B cell (primary cell): ENCODE measurements around the gene RHOT2. TPM values are rescaled to one million over a fixed set of nuclear protein-coding genes. Genes with fewer than 3 reads are reported as not detected.

ENCODE experiments used
- ATAC-seq: fragments of 200-7000 bp; cut with Tn5 transposase; one replicate; pipeline ENCODE4 v1.10.0; 2021; ENCODE audit warnings: low read depth, mild to moderate bottlenecking, moderate number of reproducible peaks, moderate library complexity
- CTCF ChIA-PET: fragments of 350-600 bp; sonication (Branson Sonifier 250); formaldehyde crosslinking; loops from one replicate; lab custom pipeline; 2021; ENCODE audit warnings: antibody characterized with exemption, inconsistent platforms; lab: Charles Lee
- POLR2A ChIA-PET: fragments of 350-600 bp; sonication (Branson Sonifier 250); formaldehyde crosslinking; loops from one replicate; lab custom pipeline; 2021; ENCODE audit warnings: antibody characterized with exemption; lab: Charles Lee
- DNase-seq: peaks from one replicate; pipeline ENCODE4 v3.0.0; 2013
- H2AFZ ChIP-seq: 2 replicates; pipeline ENCODE4 v1.6.1; 2012; ENCODE audit warnings: mild to moderate bottlenecking, low read depth, low read length; ENCODE audit not compliant: insufficient read depth, poor library complexity, severe bottlenecking
- H3K27ac ChIP-seq, 2 donors: 1 replicate in 1 of 2; 2 replicates in 1 of 2; pipeline ENCODE4 v1.5.1; 2012 to 2013; ENCODE audit warnings: low read length in 2 of 2, mild to moderate bottlenecking in 2 of 2, moderate library complexity in 1 of 2
- H3K27me3 ChIP-seq, 4 experiments: fragments of 200-600 bp in 1 of 4; sonication (generic) in 1 of 4; replicated peaks in 1 of 4; 1 replicate in 2 of 4; 2 replicates in 2 of 4; pipeline versions ENCODE4 v1.6.1 to v1.7.0; 2013 to 2016; ENCODE audit warnings: low read length in 3 of 4, mild to moderate bottlenecking in 2 of 4, mixed read lengths in 1 of 4, moderate library complexity in 1 of 4; ENCODE audit not compliant: insufficient read depth in 4 of 4, control insufficient read depth in 3 of 4; ENCODE audit errors: control extremely low read depth in 1 of 4
- H3K36me3 ChIP-seq, 2 experiments: replicated peaks in 1 of 2; 1 replicate in 1 of 2; 2 replicates in 1 of 2; pipeline versions ENCODE4 v1.6.1 to v1.7.1; 2013; ENCODE audit warnings: low read length in 1 of 2; ENCODE audit not compliant: insufficient read depth in 2 of 2, control insufficient read depth in 1 of 2; ENCODE audit errors: control extremely low read depth in 1 of 2, extremely low read depth in 1 of 2
- H3K4me1 ChIP-seq, 2 donors: fragments of 200-600 bp in 1 of 2; sonication (generic) in 1 of 2; 1 replicate in 1 of 2; 2 replicates in 1 of 2; pipeline versions ENCODE4 v1.5.1 to v1.6.1; 2013 to 2017; ENCODE audit warnings: low read length in 2 of 2; ENCODE audit not compliant: control insufficient read depth in 2 of 2, insufficient read depth in 2 of 2
- H3K4me2 ChIP-seq: replicated peaks from 2 replicates; pipeline ENCODE3; 2012; ENCODE audit warnings: mild to moderate bottlenecking, low read depth, low read length; ENCODE audit not compliant: poor library complexity, severe bottlenecking
- H3K4me3 ChIP-seq, 5 experiments: fragments of 200-600 bp in 1 of 5; sonication (generic) in 1 of 5; 1 replicate in 3 of 5; 2 replicates in 2 of 5; pipeline versions ENCODE4 v1.5.1 to v1.7.0; 2011 to 2016; ENCODE audit warnings: low read length in 4 of 5, mild to moderate bottlenecking in 4 of 5, low read depth in 2 of 5, control low read depth in 1 of 5, moderate library complexity in 1 of 5; ENCODE audit not compliant: insufficient read depth in 1 of 5; ENCODE audit errors: control extremely low read depth in 1 of 5, extremely low read depth in 1 of 5
- H3K79me2 ChIP-seq: fragments of 200-600 bp; sonication (generic); one replicate; pipeline ENCODE4 v1.6.0; 2016; ENCODE audit warnings: low read length; ENCODE audit not compliant: control insufficient read depth, insufficient read depth
- H3K9ac ChIP-seq: fragments of 200-600 bp; sonication (generic); 2 replicates; pipeline ENCODE4 v1.6.1; 2017; ENCODE audit warnings: mild to moderate bottlenecking, low read length, moderate library complexity
- H3K9me3 ChIP-seq, 3 donors: one replicate each; pipeline versions ENCODE4 v1.6.1 to v1.7.1; 2013; ENCODE audit warnings: low read length in 2 of 3; ENCODE audit not compliant: control insufficient read depth in 2 of 3, insufficient read depth in 1 of 3; ENCODE audit errors: control extremely low read depth in 1 of 3
- H4K20me1 ChIP-seq: 2 replicates; pipeline ENCODE4 v1.6.0; 2012; ENCODE audit warnings: mild to moderate bottlenecking, low read length; ENCODE audit not compliant: insufficient read depth, control insufficient read depth, poor library complexity, severe bottlenecking
- H3K27ac Mint-ChIP-seq: one replicate; pipeline ENCODE4 v1.8.0; 2021; ENCODE audit warnings: mixed read lengths
- H3K27me3 Mint-ChIP-seq: one replicate; pipeline ENCODE4 v1.8.0; 2021; ENCODE audit warnings: mixed read lengths
- H3K4me1 Mint-ChIP-seq: one replicate; pipeline ENCODE4 v1.8.0; 2021; ENCODE audit warnings: mixed read lengths
- H3K4me3 Mint-ChIP-seq: one replicate; pipeline ENCODE4 v1.8.0; 2021; ENCODE audit warnings: mixed read lengths
- H3K9me3 Mint-ChIP-seq: one replicate; pipeline ENCODE4 v1.8.0; 2022; ENCODE audit warnings: mixed read lengths; ENCODE audit not compliant: insufficient read depth
- CTCF ChIP-seq: fragments of 200-600 bp; IDR thresholded peaks from one replicate; pipeline ENCODE4 v1.8.0; 2022; ENCODE audit warnings: antibody characterized with exemption, mild to moderate bottlenecking
- EZH2 ChIP-seq: IDR thresholded peaks from 2 replicates; pipeline ENCODE4 v1.6.1; 2012; ENCODE audit warnings: borderline replicate concordance, low read depth, mild to moderate bottlenecking, moderate library complexity, low read length; ENCODE audit not compliant: insufficient read depth, poor library complexity, severe bottlenecking
- WGBS: methylation state at CpG from one replicate; pipeline ENCODE4 v1.1.5; 2013; ENCODE audit warnings: missing lambda C conversion rate; ENCODE audit not compliant: insufficient coverage; 5-methylcytosine and 5-hydroxymethylcytosine counted together
- intact Hi-C: fragments of 100-400 bp; cut with micrococcal nuclease; formaldehyde crosslinking; loops from one replicate; pipeline ENCODE4 v1.10.0; 2022
- polyA plus RNA-seq: library from polyadenylated mRNA; depleted of rRNA; stranded (reverse); fragments of >200 nt; gene quantifications from 2 replicates; pipeline ENCODE4 v1.2.3, GENCODE V29; 2012
- total RNA-seq, 2 donors: library from RNA; stranded (reverse); fragments of 120-200 nt in 1 of 2; gene quantifications; 1 replicate in 1 of 2; 2 replicates in 1 of 2; pipeline versions ENCODE4 v1.2.3 to v1.2.4, GENCODE V29; 2013 to 2022

RHOT2 gene
- total and polyA plus RNA-seq, 2 donors (not counting 1 experiment from before 2014, with no cell fraction given) = 207 to 461 TPM

- ChIA-PET CTCF (interaction anchor here (1.2 to 1.3 kb wide), 2 partner anchors 8 to 33 kb away, joined by 3 read pairs; partner anchors contain the start of gene CIAO3), POLR2A (no interaction called here)
- DNase-seq (no peak), ATAC-seq (no peak)
- intact Hi-C loops = no loop called here
- Histone ChIP-seq H4K20me1 (no peaks in the 10 kb centered on the region), H3K4me1 (peaks cover 10 to 12% of the 10 kb centered on the region in 2 donors), H3K4me3 (no peak overlapping the region), H3K9ac (no peak overlapping the region), H3K36me3 (no peaks in the 10 kb centered on the region), H3K9me3 (peaks cover 0 to 25% (median 0%) of the 10 kb centered on the region in 3 donors), H3K27ac (no peak overlapping the region), H2AFZ (no peak overlapping the region), H3K79me2 (no peaks in the 10 kb centered on the region), H3K4me2 (no peak overlapping the region), H3K27me3 (peaks cover 0 to 78% (median 38%) of the 10 kb centered on the region in 4 experiments)
- Mint-ChIP-seq H3K27me3 (peaks cover 27% of the 10 kb centered on the region), H3K27ac (no peak overlapping the region), H3K4me3 (no peak overlapping the region), H3K9me3 (no peaks in the 10 kb centered on the region), H3K4me1 (peaks cover 4% of the 10 kb centered on the region)
- 62% methylated on average over 3 of the region's 3 CpGs for WGBS
- TF ChIP-seq CTCF (no peak), EZH2 (no peak)
These were observed 40.1 kb downstream of the RHOT2 start for GRCh38 chr16:708019-708418.

- ATAC-seq (no peak), DNase-seq (no peak)
- Mint-ChIP-seq H3K4me3 (no peak overlapping the region), H3K4me1 (peaks cover 4% of the 10 kb centered on the region), H3K27ac (no peak overlapping the region), H3K27me3 (peaks cover 26% of the 10 kb centered on the region), H3K9me3 (no peaks in the 10 kb centered on the region)
- CTCF ChIA-PET = interaction anchor here (7.6 kb wide), 1 partner anchor 76 kb away, joined by 94 read pairs; the partner anchor contains the start of genes CHTF18 and RPUSD1
- Histone ChIP-seq H3K4me3 (no peak overlapping the region), H3K9ac (no peak overlapping the region), H3K79me2 (no peaks in the 10 kb centered on the region), H3K27me3 (peaks cover 0 to 73% (median 35%) of the 10 kb centered on the region in 4 experiments), H3K27ac (no peak overlapping the region), H3K4me2 (no peak overlapping the region), H3K36me3 (no peaks in the 10 kb centered on the region), H3K4me1 (peaks cover 10 to 12% of the 10 kb centered on the region in 2 donors), H4K20me1 (no peaks in the 10 kb centered on the region), H3K9me3 (peaks cover 0 to 17% (median 0%) of the 10 kb centered on the region in 3 donors), H2AFZ (no peak overlapping the region)
- 80% methylated on average over 3 of the region's 4 CpGs for WGBS
- intact Hi-C loops = no loop called here
- no peak for TF ChIP-seq CTCF
- TF ChIP-seq EZH2 = no peak
- POLR2A ChIA-PET = no interaction called here
These were observed 41.0 kb downstream of the RHOT2 start for GRCh38 chr16:708959-709358.
